ENCODE data around the gene DLK1. TPM values are rescaled to one million over a fixed set of nuclear protein-coding genes. Genes with fewer than 3 reads are reported as not detected.

Gene DLK1
- total and polyA plus RNA-seq, 2 donors from 2014 or later: 0.17 TPM; not detected in 1

GRCh38 chr14:100703386-100704220 lies 23.1 kb upstream of the DLK1 start:
- no peak for TF ChIP-seq CTCF (IDR thresholded peaks at IDR 0.05; ENCODE audit: borderline replicate concordance, extremely low read depth, insufficient read depth)
- H3K4me3 ChIP-seq (ENCODE audit: low read length in 3 of 3): no peak overlapping the region
- peaks cover 0 to 1% (median 0%) of the 10 kb centered on the region in 3 donors for H3K9me3 ChIP-seq (ENCODE audit: control insufficient read depth in 2 of 3, insufficient read depth in 1 of 3, low read length in 3 of 3)
- H3K36me3 ChIP-seq (ENCODE audit: control insufficient read depth in 2 of 3, insufficient read depth in 3 of 3, low read length in 3 of 3): no peaks in the 10 kb centered on the region
- DNase-seq: peak in 2 of 5 donors; percentile 35 to 48
- H3K9ac ChIP-seq (ENCODE audit: low read length in 3 of 3): no peak overlapping the region
- H3K27ac ChIP-seq (ENCODE audit: low read depth in 2 of 2, low read length in 2 of 2): no peak overlapping the region
- FAIRE-seq: no peak
- H3K27me3 ChIP-seq (ENCODE audit: control insufficient read depth, insufficient read depth, low read length): no peaks in the 10 kb centered on the region
- H3K4me1 ChIP-seq (ENCODE audit: control insufficient read depth in 2 of 3, insufficient read depth in 2 of 3, low read depth in 1 of 3, low read length in 3 of 3): no peaks in the 10 kb centered on the region
- intact Hi-C loops (cut with DNase I): no loop called here

- intact Hi-C loops (cut with DNase I): no loop called here
- Histone ChIP-seq H3K4me1 (ENCODE audit: control insufficient read depth in 2 of 3, insufficient read depth in 2 of 3, low read depth in 1 of 3, low read length in 3 of 3) (no peaks in the 10 kb centered on the region), H3K27ac (ENCODE audit: low read depth in 2 of 2, low read length in 2 of 2) (no peak overlapping the region), H3K27me3 (ENCODE audit: control insufficient read depth, insufficient read depth, low read length) (no peaks in the 10 kb centered on the region), H3K4me3 (ENCODE audit: low read length in 3 of 3) (no peak overlapping the region), H3K36me3 (ENCODE audit: control insufficient read depth in 2 of 3, insufficient read depth in 3 of 3, low read length in 3 of 3) (no peaks in the 10 kb centered on the region), H3K9ac (ENCODE audit: low read length in 3 of 3) (no peak overlapping the region), H3K9me3 (ENCODE audit: control insufficient read depth in 2 of 3, insufficient read depth in 1 of 3, low read length in 3 of 3) (peaks cover 0 to 1% (median 0%) of the 10 kb centered on the region in 3 donors)
- FAIRE-seq (no peak), DNase-seq (no peak)
- no peak for TF ChIP-seq CTCF (IDR thresholded peaks at IDR 0.05; ENCODE audit: borderline replicate concordance, extremely low read depth, insufficient read depth)
Observed at GRCh38 chr14:100706200-100706599, 20.5 kb upstream of the DLK1 start.

DNA sequence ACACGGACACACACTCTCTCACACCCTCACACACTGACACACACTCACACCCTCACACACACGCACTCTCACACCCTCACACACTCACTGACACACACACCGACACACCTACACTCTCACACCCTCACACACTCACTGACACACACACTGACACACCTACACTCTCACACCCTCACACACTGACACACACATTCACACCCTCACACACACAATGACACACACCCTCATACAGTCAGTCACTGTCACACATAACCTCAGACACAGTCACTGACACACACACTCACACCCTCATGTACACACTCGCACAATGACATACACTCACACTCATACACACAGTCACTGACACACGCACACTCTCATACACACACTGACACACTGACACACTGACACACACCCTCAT lies 19.8 kb upstream of the DLK1 start:
- peaks cover 0 to 1% (median 0%) of the 10 kb centered on the region in 3 donors for H3K9me3 ChIP-seq (ENCODE audit: control insufficient read depth in 2 of 3, insufficient read depth in 1 of 3, low read length in 3 of 3)
- no peak overlapping the region for H3K9ac ChIP-seq (ENCODE audit: low read length in 3 of 3)
- TF ChIP-seq CTCF (IDR thresholded peaks at IDR 0.05; ENCODE audit: borderline replicate concordance, extremely low read depth, insufficient read depth): no peak
- H3K27me3 ChIP-seq (ENCODE audit: control insufficient read depth, insufficient read depth, low read length): no peaks in the 10 kb centered on the region
- H3K27ac ChIP-seq (ENCODE audit: low read depth in 2 of 2, low read length in 2 of 2): no peak overlapping the region
- no peaks in the 10 kb centered on the region for H3K36me3 ChIP-seq (ENCODE audit: control insufficient read depth in 2 of 3, insufficient read depth in 3 of 3, low read length in 3 of 3)
- DNase-seq: no peak
- no peaks in the 10 kb centered on the region for H3K4me1 ChIP-seq (ENCODE audit: control insufficient read depth in 2 of 3, insufficient read depth in 2 of 3, low read depth in 1 of 3, low read length in 3 of 3)
- intact Hi-C loops (cut with DNase I): no loop called here
- H3K4me3 ChIP-seq (ENCODE audit: low read length in 3 of 3): no peak overlapping the region
- FAIRE-seq: no peak

All from kidney (tissue), 14 donors.